ENCODE results near the gene ANO7.

Gene ANO7

DNA sequence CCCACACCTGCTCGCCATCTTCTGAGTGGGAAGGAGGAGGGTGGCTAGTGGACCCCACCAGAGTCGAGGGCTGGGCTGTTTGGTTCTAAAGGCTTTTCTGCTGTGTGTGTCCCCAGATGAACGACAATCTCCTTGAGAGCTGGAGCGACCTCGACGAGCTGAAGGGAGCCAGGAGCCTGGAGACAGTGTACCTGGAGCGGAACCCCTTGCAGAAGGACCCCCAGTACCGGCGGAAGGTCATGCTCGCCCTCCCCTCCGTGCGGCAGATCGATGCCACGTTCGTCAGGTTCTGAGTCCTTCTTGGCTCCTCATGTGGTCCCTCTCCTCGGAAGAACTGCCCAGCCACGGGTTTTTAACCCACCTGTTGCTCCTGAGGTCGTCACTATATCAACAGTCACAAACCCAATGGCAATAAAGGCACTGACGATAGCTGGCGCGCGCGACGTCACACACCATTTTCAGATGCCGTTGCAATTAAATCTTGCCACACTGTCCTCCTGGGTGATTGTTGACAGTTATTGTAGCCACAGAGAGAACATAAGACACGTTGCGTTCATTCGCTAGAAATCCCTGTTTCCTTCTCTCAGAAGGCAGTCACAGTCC lies 5.8 kb upstream of the ANO7 start:
- Mint-ChIP-seq H3K9me3 (no peaks in the 10 kb centered on the region), H3K4me3 (no peak overlapping the region), H3K27ac (no peak overlapping the region), H3K36me3 (ENCODE audit: low read depth) (peaks cover 8% of the 10 kb centered on the region), H3K4me1 (peaks cover 22% of the 10 kb centered on the region), H3K27me3 (ENCODE audit: low read depth, poor library complexity) (no peaks in the 10 kb centered on the region)
- no peak for TF ChIP-seq CTCF (IDR thresholded peaks at IDR 0.05)
- no peak for DNase-seq

DNA sequence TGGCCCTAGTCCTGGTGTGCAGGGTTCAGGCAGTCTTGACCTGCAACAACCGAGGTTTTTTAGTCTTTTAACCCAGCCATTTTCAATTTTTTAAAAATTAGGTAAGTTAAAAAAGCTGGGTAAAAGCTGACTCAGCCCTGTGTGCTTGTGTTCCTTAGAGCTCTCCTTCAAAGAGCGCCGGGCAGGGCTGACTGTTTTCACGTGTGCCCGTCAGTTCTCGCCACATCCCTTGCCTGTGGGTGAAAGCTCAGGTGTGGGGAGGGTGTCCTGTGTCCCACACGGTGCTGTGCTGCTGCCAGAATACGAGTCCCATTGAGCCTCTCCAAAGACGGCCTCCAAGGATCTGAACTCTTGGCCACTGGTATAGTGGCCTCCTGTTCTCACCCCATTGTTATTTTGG lies 5.3 kb upstream of the ANO7 start:
- TF ChIP-seq CTCF (IDR thresholded peaks at IDR 0.05) = no peak
- Mint-ChIP-seq H3K36me3 (ENCODE audit: low read depth) (peaks cover 8% of the 10 kb centered on the region), H3K27ac (no peak overlapping the region), H3K9me3 (no peaks in the 10 kb centered on the region), H3K4me3 (no peak overlapping the region), H3K27me3 (ENCODE audit: low read depth, poor library complexity) (no peaks in the 10 kb centered on the region), H3K4me1 (peaks cover 27% of the 10 kb centered on the region)
- no peak for DNase-seq

GRCh38 chr2:241184901-241185300 lies 3.6 kb upstream of the ANO7 start:
- no peaks in the 10 kb centered on the region for H3K9me3 Mint-ChIP-seq
- H3K4me1 Mint-ChIP-seq = peaks cover 29% of the 10 kb centered on the region

GRCh38 chr2:241185961-241186360 lies 2.5 kb upstream of the ANO7 start:
- TF ChIP-seq CTCF (IDR thresholded peaks at IDR 0.05) = no peak
- Mint-ChIP-seq H3K36me3 (ENCODE audit: low read depth) (no peaks in the 10 kb centered on the region), H3K4me3 (no peak overlapping the region), H3K9me3 (no peaks in the 10 kb centered on the region), H3K27ac (no peak overlapping the region), H3K4me1 (peaks cover 29% of the 10 kb centered on the region), H3K27me3 (ENCODE audit: low read depth, poor library complexity) (no peaks in the 10 kb centered on the region)
- no peak for DNase-seq

More at GRCh38 chr2:241184901-241185300, 3.6 kb upstream of the ANO7 start:
- TF ChIP-seq CTCF (IDR thresholded peaks at IDR 0.05) = no peak
- no peaks in the 10 kb centered on the region for H3K27me3 Mint-ChIP-seq (ENCODE audit: low read depth, poor library complexity)
- H3K36me3 Mint-ChIP-seq (ENCODE audit: low read depth) = no peaks in the 10 kb centered on the region
- H3K4me3 Mint-ChIP-seq = no peak overlapping the region
- no peak overlapping the region for H3K27ac Mint-ChIP-seq
- no peak for DNase-seq

DNA sequence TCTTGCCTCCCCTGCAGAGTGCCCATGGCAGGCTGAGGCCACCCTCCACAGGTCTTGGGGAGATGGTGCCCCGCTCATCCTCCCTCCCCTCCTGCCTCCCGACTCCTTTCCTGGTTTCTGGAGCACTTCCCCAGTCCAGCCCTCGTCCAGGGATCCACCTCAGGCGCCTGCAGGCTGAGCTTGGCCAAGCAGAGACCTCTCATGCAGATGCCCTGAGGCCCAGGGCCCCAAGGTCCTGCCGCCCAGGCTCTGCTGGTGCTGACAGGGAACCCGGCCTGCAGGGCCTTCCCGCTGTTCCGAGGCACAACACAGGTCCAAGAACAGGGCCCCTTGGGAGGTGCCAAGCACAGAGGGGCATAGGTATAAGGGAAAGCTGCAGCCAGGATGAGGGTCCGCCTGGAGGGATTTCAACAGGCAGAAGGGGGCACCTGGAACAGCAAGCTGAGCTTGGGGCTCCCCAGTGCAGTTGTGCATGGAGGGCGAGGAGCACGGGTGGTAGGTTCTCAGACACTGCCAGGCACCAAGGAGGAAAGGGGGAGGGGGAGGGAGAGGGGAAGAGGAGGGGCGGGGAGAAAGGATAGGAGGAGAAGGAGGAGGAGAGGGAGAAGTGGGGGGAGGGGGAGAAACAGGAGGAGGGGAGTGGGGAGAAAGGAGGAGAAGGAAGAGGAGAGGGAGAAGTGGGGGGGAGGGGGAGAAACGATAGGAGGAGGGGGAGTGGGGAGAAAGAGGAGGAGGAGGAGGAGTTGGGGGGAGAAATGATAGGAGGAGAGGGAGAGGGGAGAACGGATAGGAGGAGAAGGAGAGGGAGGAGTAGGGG lies 1.2 kb upstream of the ANO7 start:
- no peaks in the 10 kb centered on the region for H3K36me3 Mint-ChIP-seq (ENCODE audit: low read depth)
- no peak for TF ChIP-seq CTCF (IDR thresholded peaks at IDR 0.05)
- no peak overlapping the region for H3K27ac Mint-ChIP-seq
- H3K4me3 Mint-ChIP-seq = no peak overlapping the region
- no peak for DNase-seq
- H3K4me1 Mint-ChIP-seq = peaks cover 29% of the 10 kb centered on the region
- H3K27me3 Mint-ChIP-seq (ENCODE audit: low read depth, poor library complexity) = no peaks in the 10 kb centered on the region
- H3K9me3 Mint-ChIP-seq = no peaks in the 10 kb centered on the region

GRCh38 chr2:241187918-241188234 lies 601 bp upstream of the ANO7 start:
- Mint-ChIP-seq H3K27ac (no peak overlapping the region), H3K9me3 (no peaks in the 10 kb centered on the region), H3K4me1 (peaks cover 29% of the 10 kb centered on the region), H3K36me3 (ENCODE audit: low read depth) (no peaks in the 10 kb centered on the region), H3K4me3 (no peak overlapping the region), H3K27me3 (ENCODE audit: low read depth, poor library complexity) (no peaks in the 10 kb centered on the region)
- TF ChIP-seq CTCF (IDR thresholded peaks at IDR 0.05) = no peak
- DNase-seq = no peak

Measured in nephron progenitor cell (in vitro differentiated cells).